Effector memory CD8-positive, alpha-beta T cell (primary cell): ENCODE measurements around the gene ITPR3.

Source experiments
- ATAC-seq: fragments of 150-1000 bp; cut with Tn5 transposase; replicated peaks from 2 replicates; pipeline ENCODE4 v1.10.0; 2021; ENCODE audit warnings: mild to moderate bottlenecking, moderate library complexity
- DNase-seq, 3 experiments: peaks; one replicate each; pipeline ENCODE4 v3.0.0; 2021
- H3K27ac Mint-ChIP-seq, 2 donors: one replicate each; pipeline ENCODE4 v1.8.0; 2022; ENCODE audit warnings: mild to moderate bottlenecking in 2 of 2, mixed read lengths in 2 of 2, moderate library complexity in 2 of 2
- H3K27me3 Mint-ChIP-seq, 2 donors: one replicate each; pipeline ENCODE4 v1.8.0; 2022; ENCODE audit warnings: mixed read lengths in 2 of 2
- H3K36me3 Mint-ChIP-seq: one replicate; pipeline ENCODE4 v1.8.0; 2022; ENCODE audit warnings: mild to moderate bottlenecking, moderate library complexity, mixed read lengths; ENCODE audit not compliant: insufficient read depth
- H3K4me1 Mint-ChIP-seq, 2 donors: one replicate each; pipeline ENCODE4 v1.8.0; 2022; ENCODE audit warnings: low read depth in 2 of 2, mixed read lengths in 2 of 2
- H3K4me3 Mint-ChIP-seq, 2 donors: one replicate each; pipeline ENCODE4 v1.8.0; 2022; ENCODE audit warnings: mild to moderate bottlenecking in 2 of 2, mixed read lengths in 2 of 2, moderate library complexity in 2 of 2
- H3K9me3 Mint-ChIP-seq, 2 donors: one replicate each; pipeline ENCODE4 v1.8.0; 2022; ENCODE audit warnings: mixed read lengths in 2 of 2
- total RNA-seq, 9 experiments: gene quantifications; one replicate each; lab custom pipeline; 2026; lab: John Stamatoyannopoulos, UW

The ITPR3 gene
- total RNA-seq: 158 to 367 (median 307) reads per million in 9 experiments

- peaks cover 46 to 63% of the 10 kb centered on the region in 2 donors for H3K4me1 Mint-ChIP-seq
- no peaks in the 10 kb centered on the region for H3K27me3 Mint-ChIP-seq
- H3K9me3 Mint-ChIP-seq: no peaks in the 10 kb centered on the region
- peaks cover 39% of the 10 kb centered on the region for H3K36me3 Mint-ChIP-seq
- H3K4me3 Mint-ChIP-seq: peak within 1 kb of the TSS; percentile 96 to 98
- peak; percentile 71 to 76 (median 74) for DNase-seq
- H3K27ac Mint-ChIP-seq: peak within 1 kb of the TSS; percentile 98 to 99
- ATAC-seq: peak; percentile 79
These were observed at the start of gene ITPR3 for GRCh38 chr6:33620856-33621710. ITPR3 (plus strand) TSS chr6:33621322; CDS start chr6:33621603, 281 bp downstream.

GRCh38 chr6:33571637-33572316 is 49.3 kb upstream of the ITPR3 start:
- DNase-seq: no peak
- H3K9me3 Mint-ChIP-seq: no peaks in the 10 kb centered on the region
- peak overlapping the region; percentile 86 to 87 for H3K4me3 Mint-ChIP-seq
- no peaks in the 10 kb centered on the region for H3K27me3 Mint-ChIP-seq
- peaks cover 56% of the 10 kb centered on the region for H3K36me3 Mint-ChIP-seq
- H3K27ac Mint-ChIP-seq: peak overlapping the region; percentile 99 to 100
- no peak for ATAC-seq
- H3K4me1 Mint-ChIP-seq: peaks cover 18 to 21% of the 10 kb centered on the region in 2 donors

DNA sequence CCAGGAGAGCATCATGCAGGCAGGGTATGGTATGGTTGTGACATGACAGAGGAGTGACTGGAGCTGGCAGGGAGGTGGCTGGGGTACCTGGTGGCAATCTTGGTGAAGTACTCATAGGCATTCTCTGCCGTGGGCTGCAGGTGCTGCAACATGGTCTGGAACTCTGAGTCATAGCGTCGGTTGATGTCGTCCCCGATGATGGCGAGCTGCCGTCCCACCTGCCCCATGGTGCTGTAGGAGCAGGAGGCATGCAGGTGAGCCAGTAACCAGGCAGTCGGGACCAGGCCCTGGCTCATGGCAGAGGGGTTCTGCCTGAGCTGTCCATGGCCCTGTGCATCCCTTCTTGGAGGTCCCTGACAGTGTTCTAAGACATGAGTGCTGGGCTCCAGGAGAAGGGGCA is 45.9 kb upstream of the ITPR3 start:
- no peak overlapping the region for H3K4me3 Mint-ChIP-seq
- H3K4me1 Mint-ChIP-seq: peaks cover 37 to 40% of the 10 kb centered on the region in 2 donors
- H3K36me3 Mint-ChIP-seq: peaks cover 73% of the 10 kb centered on the region
- H3K9me3 Mint-ChIP-seq: no peaks in the 10 kb centered on the region
- no peak for ATAC-seq
- no peak for DNase-seq
- no peak overlapping the region for H3K27ac Mint-ChIP-seq
- no peaks in the 10 kb centered on the region for H3K27me3 Mint-ChIP-seq

DNA sequence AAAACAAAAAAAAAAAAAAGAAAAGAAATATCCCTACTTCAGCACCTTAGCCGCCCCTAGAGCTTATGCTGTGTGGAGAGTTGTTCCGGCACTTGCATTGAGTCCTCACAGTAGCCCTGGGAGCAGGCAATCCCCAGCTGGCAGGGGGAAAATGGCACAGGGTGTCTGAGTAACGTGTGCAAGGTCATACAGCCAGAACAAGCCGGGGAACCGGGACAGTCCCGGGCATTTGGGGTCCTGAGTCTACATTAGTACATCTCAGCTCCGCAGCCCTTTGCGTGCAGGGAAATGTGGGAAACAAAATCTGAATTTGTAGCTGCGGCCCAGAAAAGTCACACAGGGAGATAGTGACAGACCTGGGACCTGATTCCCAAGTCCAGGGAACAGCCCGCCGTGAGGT is 44.5 kb upstream of the ITPR3 start:
- Mint-ChIP-seq H3K4me1 (peaks cover 33 to 35% of the 10 kb centered on the region in 2 donors), H3K36me3 (peaks cover 58% of the 10 kb centered on the region), H3K27ac (peak overlapping the region in 1 of 2 donors; percentile 95), H3K27me3 (no peaks in the 10 kb centered on the region), H3K4me3 (peak overlapping the region; percentile 33 to 48), H3K9me3 (no peaks in the 10 kb centered on the region)
- DNase-seq: no peak
- ATAC-seq: no peak

- Mint-ChIP-seq H3K4me3 (peak overlapping the region; percentile 38 to 94), H3K9me3 (no peaks in the 10 kb centered on the region), H3K27me3 (no peaks in the 10 kb centered on the region), H3K36me3 (peaks cover 54% of the 10 kb centered on the region), H3K27ac (peak overlapping the region in 1 of 2 donors; percentile 95), H3K4me1 (peaks cover 29 to 31% of the 10 kb centered on the region in 2 donors)
- ATAC-seq (no peak), DNase-seq (no peak)
These were observed 44.0 kb upstream of the ITPR3 start for GRCh38 chr6:33577106-33577535.

DNA sequence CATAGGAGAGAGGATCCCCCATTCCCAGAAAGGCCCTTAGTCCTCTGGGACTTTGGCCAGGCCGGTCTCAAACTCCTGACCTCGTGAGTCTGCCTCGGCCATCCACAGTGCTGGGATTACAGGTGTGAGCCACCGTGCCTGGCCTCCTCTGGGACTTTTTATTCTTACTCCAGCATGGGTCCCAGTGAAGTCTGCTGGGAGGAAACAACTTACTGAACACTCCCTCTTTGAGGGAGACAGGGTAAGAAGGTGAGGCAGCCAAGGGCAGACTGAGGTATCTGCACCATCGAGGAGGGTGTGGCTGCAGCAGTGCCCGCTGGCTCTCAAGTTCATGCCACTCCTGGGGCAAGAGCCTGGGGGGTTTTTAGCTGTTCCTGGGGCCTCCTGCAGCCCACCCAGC is 43.4 kb upstream of the ITPR3 start:
- Mint-ChIP-seq H3K36me3 (peaks cover 49% of the 10 kb centered on the region), H3K4me1 (peaks cover 27 to 29% of the 10 kb centered on the region in 2 donors), H3K27me3 (no peaks in the 10 kb centered on the region), H3K27ac (peak overlapping the region; percentile 95 to 99), H3K9me3 (no peaks in the 10 kb centered on the region), H3K4me3 (peak overlapping the region; percentile 94 to 99)
- DNase-seq: no peak
- ATAC-seq: no peak

GRCh38 chr6:33578164-33578563 is 43.0 kb upstream of the ITPR3 start:
- ATAC-seq: no peak
- H3K9me3 Mint-ChIP-seq: no peaks in the 10 kb centered on the region
- H3K4me1 Mint-ChIP-seq: peaks cover 27 to 29% of the 10 kb centered on the region in 2 donors
- H3K27ac Mint-ChIP-seq: peak overlapping the region; percentile 95 to 99
- DNase-seq: no peak
- H3K36me3 Mint-ChIP-seq: peaks cover 49% of the 10 kb centered on the region
- H3K27me3 Mint-ChIP-seq: no peaks in the 10 kb centered on the region
- peak overlapping the region; percentile 94 to 99 for H3K4me3 Mint-ChIP-seq

DNA sequence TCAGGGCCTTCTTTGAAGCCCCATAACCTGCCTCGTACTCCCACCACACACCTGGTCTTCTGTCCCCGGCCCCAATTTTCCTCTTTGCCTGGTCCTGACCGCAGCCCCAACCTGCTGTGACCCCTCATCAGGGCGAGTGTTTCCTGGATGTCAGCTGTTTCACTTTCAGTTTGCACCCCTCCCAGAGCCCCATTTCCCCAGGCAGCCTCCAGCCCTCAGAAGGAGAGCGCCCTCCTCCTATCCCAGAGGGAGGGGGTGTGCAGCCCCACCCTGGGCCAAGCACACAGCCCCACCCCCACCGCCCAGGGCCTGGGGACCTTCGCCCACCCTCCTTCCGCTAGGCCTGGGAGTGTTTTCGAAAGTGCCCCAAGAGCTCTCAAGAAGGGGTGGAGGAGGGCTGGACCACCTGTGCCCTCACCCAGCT is 42.5 kb upstream of the ITPR3 start:
- Mint-ChIP-seq H3K36me3 (peaks cover 49% of the 10 kb centered on the region), H3K27ac (peak overlapping the region; percentile 95 to 99), H3K4me1 (peaks cover 27 to 30% of the 10 kb centered on the region in 2 donors), H3K9me3 (no peaks in the 10 kb centered on the region), H3K4me3 (peak overlapping the region; percentile 94 to 99), H3K27me3 (no peaks in the 10 kb centered on the region)
- ATAC-seq (peak; percentile 49), DNase-seq (peak; percentile 33 to 41 (median 40))

GRCh38 chr6:33579828-33580714 is 41.1 kb upstream of the ITPR3 start, which contains the start of gene BAK1:
BAK1 (minus strand) TSS chr6:33580276; CDS start chr6:33577604, 2,672 bp downstream.
- DNase-seq: peak; percentile 69 to 73 (median 69)
- Mint-ChIP-seq H3K4me1 (peaks cover 27 to 29% of the 10 kb centered on the region in 2 donors), H3K4me3 (peak within 1 kb of the TSS; percentile 94 to 99), H3K9me3 (no peaks in the 10 kb centered on the region), H3K36me3 (peaks cover 35% of the 10 kb centered on the region), H3K27me3 (no peaks in the 10 kb centered on the region), H3K27ac (peak within 1 kb of the TSS; percentile 95 to 99)
- ATAC-seq: peak; percentile 94

DNA sequence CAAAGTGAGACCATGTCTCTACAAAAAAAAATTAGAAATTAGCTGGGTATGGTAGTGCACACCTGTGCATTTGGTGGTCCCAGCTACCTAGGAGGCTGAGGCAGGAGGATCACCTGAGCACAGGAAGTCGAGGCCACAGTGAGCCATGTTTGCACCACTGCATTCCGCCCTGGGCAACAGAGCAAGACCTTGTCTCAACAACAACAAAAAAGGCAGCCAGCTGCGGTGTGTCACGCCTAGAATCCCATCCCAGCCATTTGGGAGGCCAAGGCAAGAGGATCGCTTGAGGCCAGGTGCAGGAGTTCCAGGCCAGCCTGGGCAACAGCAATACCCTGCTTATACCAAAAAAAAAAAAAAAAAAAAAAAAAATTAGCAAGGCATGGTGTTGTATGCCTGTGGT is 39.9 kb upstream of the ITPR3 start:
- H3K9me3 Mint-ChIP-seq: no peaks in the 10 kb centered on the region
- ATAC-seq (no peak), DNase-seq (no peak)
- no peak overlapping the region for H3K4me3 Mint-ChIP-seq
- no peaks in the 10 kb centered on the region for H3K27me3 Mint-ChIP-seq
- peaks cover 33 to 37% of the 10 kb centered on the region in 2 donors for H3K4me1 Mint-ChIP-seq
- H3K36me3 Mint-ChIP-seq: peaks cover 24% of the 10 kb centered on the region
- no peak overlapping the region for H3K27ac Mint-ChIP-seq

DNA sequence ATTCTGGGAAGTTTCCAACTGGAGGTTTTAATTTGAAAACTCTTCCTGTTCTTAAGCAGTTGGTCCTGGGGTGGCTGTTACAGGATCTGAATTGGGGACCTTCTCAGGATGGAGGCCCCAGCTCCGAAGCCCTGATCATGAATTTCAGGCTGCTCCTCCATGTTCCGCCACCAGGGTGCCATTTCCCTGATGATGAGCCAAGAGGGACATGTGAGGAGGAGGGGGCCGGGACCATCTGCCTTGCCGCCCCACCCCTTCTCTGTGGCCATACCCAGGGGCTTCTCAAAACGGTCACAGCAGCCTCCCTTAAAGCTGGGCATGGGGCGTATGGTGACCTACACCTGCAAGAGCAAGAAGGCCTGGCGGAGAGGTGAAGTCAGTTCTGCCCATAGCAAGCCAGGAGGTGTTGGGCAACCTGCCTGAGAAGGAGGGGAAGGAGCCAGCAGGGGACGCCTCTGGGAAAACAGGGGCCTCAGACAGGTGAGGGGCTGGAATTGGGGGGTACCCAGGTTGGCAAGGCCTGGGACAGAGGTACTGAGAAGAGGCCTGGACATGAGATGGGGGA is 37.4 kb upstream of the ITPR3 start:
- peaks cover 5% of the 10 kb centered on the region for H3K36me3 Mint-ChIP-seq
- no peak for ATAC-seq
- H3K4me3 Mint-ChIP-seq: no peak overlapping the region
- H3K27me3 Mint-ChIP-seq: no peaks in the 10 kb centered on the region
- no peak for DNase-seq
- H3K27ac Mint-ChIP-seq: peak overlapping the region; percentile 35 to 76
- no peaks in the 10 kb centered on the region for H3K9me3 Mint-ChIP-seq
- peaks cover 22 to 24% of the 10 kb centered on the region in 2 donors for H3K4me1 Mint-ChIP-seq

DNA sequence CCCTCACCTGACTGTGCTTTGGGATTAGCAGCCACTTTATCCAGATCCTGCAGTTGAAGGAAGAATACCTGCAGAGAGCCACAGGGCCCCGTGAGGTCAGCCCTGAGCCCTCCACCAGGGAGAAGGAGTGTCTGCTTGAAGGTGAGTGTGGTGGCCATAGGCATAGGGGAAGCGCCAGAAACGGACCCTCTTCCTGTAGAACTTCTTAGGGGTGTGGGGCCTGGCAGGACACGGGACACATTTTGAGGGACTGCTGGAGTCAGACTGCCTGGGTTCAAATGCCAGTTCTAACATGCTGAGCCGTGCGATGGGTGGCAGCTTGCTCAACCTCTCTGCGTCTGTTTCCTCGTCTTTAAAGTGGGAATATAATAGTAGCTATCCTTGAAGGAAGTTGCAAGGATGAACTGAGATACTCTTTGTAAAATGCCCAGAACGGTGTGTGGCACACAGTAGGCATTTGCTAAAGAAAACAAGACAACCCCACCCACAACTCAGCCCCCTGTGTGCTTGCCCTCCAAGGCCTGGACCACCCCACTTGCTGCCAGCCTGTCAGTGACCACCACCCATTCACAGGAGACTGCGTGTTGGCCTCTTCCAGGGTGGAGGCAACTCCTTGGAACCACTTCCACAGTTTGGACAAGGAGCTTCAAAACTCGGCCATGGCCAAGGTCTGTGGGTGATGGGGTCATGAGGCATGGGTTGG is 36.3 kb upstream of the ITPR3 start:
- H3K27me3 Mint-ChIP-seq: no peaks in the 10 kb centered on the region
- H3K4me3 Mint-ChIP-seq: peak overlapping the region in 1 of 2 donors; percentile 51
- peaks cover 16 to 17% of the 10 kb centered on the region in 2 donors for H3K4me1 Mint-ChIP-seq
- peak overlapping the region; percentile 80 for H3K27ac Mint-ChIP-seq
- no peaks in the 10 kb centered on the region for H3K9me3 Mint-ChIP-seq
- no peak for DNase-seq
- no peaks in the 10 kb centered on the region for H3K36me3 Mint-ChIP-seq
- ATAC-seq: no peak
